Measurements from ENCODE around the gene IL17RD.

- TF ChIP-seq TAF15 (IDR thresholded peaks at IDR 0.05; ENCODE audit: low read depth, low read length, poor library complexity, severe bottlenecking) (no peak), HOXD1 (CRISPR knock-in tag; IDR thresholded peaks at IDR 0.05) (no peak), BRCA1 (CRISPR knock-in tag; IDR thresholded peaks at IDR 0.05) (no peak), RFXANK (CRISPR knock-in tag; IDR thresholded peaks at IDR 0.05) (no peak), ZNF282 (IDR thresholded peaks at IDR 0.05; ENCODE audit: partially characterized antibody) (no peak), ZNF570 (CRISPR knock-in tag; IDR thresholded peaks at IDR 0.05; ENCODE audit: borderline replicate concordance) (no peak), POLR2A (IDR thresholded peaks at IDR 0.05; ENCODE audit: insufficient read depth in 1 of 2, low read depth in 2 of 2, low read length in 2 of 2) (no peak)
- TF ChIP-seq, protein P1, sequence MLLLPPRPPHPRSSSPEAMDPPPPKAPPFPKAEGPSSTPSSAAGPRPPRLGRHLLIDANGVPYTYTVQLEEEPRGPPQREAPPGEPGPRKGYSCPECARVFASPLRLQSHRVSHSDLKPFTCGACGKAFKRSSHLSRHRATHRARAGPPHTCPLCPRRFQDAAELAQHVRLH (CRISPR knock-in tag; IDR thresholded peaks at IDR 0.05; ENCODE audit: borderline replicate concordance, low read depth), result no peak
These were observed 101.2 kb downstream of the IL17RD start for GRCh38 chr3:57064001-57064400.

Measured in HepG2 (cell line).